ENCODE data around the gene HOOK2. TPM values are rescaled to one million over a fixed set of nuclear protein-coding genes. Genes with fewer than 3 reads are reported as not detected.

The HOOK2 gene
- total RNA-seq, 1 donor from 2014 or later: 26.8 TPM

GRCh38 chr19:12782174-12782423 is 6.7 kb upstream of the HOOK2 start:
- no peaks in the 10 kb centered on the region for H3K27me3 Mint-ChIP-seq (ENCODE audit: unreplicated experiment)
- H3K4me1 Mint-ChIP-seq (ENCODE audit: unreplicated experiment): peaks cover 44% of the 10 kb centered on the region
- DNase-seq (ENCODE audit: extremely low spot score, unreplicated experiment): no peak
- H3K36me3 Mint-ChIP-seq (ENCODE audit: unreplicated experiment): no peaks in the 10 kb centered on the region
- H3K4me3 Mint-ChIP-seq (ENCODE audit: unreplicated experiment): peak overlapping the region; percentile 70
- peak overlapping the region; percentile 85 for H3K27ac Mint-ChIP-seq (ENCODE audit: unreplicated experiment)
- no peak for TF ChIP-seq CTCF (IDR thresholded peaks at IDR 0.05)
- H3K9me3 Mint-ChIP-seq (ENCODE audit: unreplicated experiment): no peaks in the 10 kb centered on the region

- H3K4me1 Mint-ChIP-seq (ENCODE audit: unreplicated experiment): peaks cover 43% of the 10 kb centered on the region
- H3K36me3 Mint-ChIP-seq (ENCODE audit: unreplicated experiment): no peaks in the 10 kb centered on the region
- H3K9me3 Mint-ChIP-seq (ENCODE audit: unreplicated experiment): no peaks in the 10 kb centered on the region
- peak; percentile 89 for DNase-seq (ENCODE audit: extremely low spot score, unreplicated experiment)
- H3K27ac Mint-ChIP-seq (ENCODE audit: unreplicated experiment): peak overlapping the region; percentile 98
- TF ChIP-seq CTCF (IDR thresholded peaks at IDR 0.05): peak; percentile 17
- no peaks in the 10 kb centered on the region for H3K27me3 Mint-ChIP-seq (ENCODE audit: unreplicated experiment)
- H3K4me3 Mint-ChIP-seq (ENCODE audit: unreplicated experiment): peak overlapping the region; percentile 78
Measured at GRCh38 chr19:12779162-12779993, 4.0 kb upstream of the HOOK2 start.

DNA sequence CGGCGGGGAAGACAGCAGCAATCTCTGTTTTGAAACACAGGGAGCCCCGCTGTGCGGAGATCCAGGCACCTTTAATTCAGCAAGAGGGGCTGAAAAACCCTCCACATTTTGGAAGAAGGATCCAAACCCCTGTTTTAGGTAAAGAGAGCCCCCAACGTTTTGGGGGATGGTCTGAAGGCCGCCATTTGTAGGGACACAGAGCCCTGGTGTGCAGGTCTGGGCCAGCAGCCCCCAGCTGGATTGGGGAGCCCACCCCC is 3.5 kb upstream of the HOOK2 start:
- Mint-ChIP-seq H3K4me3 (ENCODE audit: unreplicated experiment) (peak overlapping the region; percentile 78), H3K27ac (ENCODE audit: unreplicated experiment) (peak overlapping the region; percentile 98), H3K9me3 (ENCODE audit: unreplicated experiment) (no peaks in the 10 kb centered on the region), H3K4me1 (ENCODE audit: unreplicated experiment) (peaks cover 44% of the 10 kb centered on the region), H3K27me3 (ENCODE audit: unreplicated experiment) (no peaks in the 10 kb centered on the region), H3K36me3 (ENCODE audit: unreplicated experiment) (no peaks in the 10 kb centered on the region)
- no peak for TF ChIP-seq CTCF (IDR thresholded peaks at IDR 0.05)
- DNase-seq (ENCODE audit: extremely low spot score, unreplicated experiment): no peak

- Mint-ChIP-seq H3K4me3 (ENCODE audit: unreplicated experiment) (peak overlapping the region; percentile 78), H3K27ac (ENCODE audit: unreplicated experiment) (peak overlapping the region; percentile 98), H3K36me3 (ENCODE audit: unreplicated experiment) (no peaks in the 10 kb centered on the region), H3K4me1 (ENCODE audit: unreplicated experiment) (peaks cover 44% of the 10 kb centered on the region), H3K9me3 (ENCODE audit: unreplicated experiment) (no peaks in the 10 kb centered on the region), H3K27me3 (ENCODE audit: unreplicated experiment) (no peaks in the 10 kb centered on the region)
- DNase-seq (ENCODE audit: extremely low spot score, unreplicated experiment): no peak
- TF ChIP-seq CTCF (IDR thresholded peaks at IDR 0.05): no peak
Measured at GRCh38 chr19:12778017-12778904, 2.9 kb upstream of the HOOK2 start.
